T-cell (primary cell): Measurements from ENCODE around the gene FIBP. TPM values are rescaled to one million over a fixed set of nuclear protein-coding genes. Genes with fewer than 3 reads are reported as not detected.

ENCODE experiments used
- ATAC-seq, 4 experiments: fragments of 200-7000 bp in 3 of 4; fragments of 150-1000 bp in 1 of 4; cut with Tn5 transposase; replicated peaks in 1 of 4; 1 replicate in 3 of 4; 2 replicates in 1 of 4; pipeline ENCODE4 v1.10.0; 2021; ENCODE audit warnings: moderate library complexity in 3 of 4, mild to moderate bottlenecking in 2 of 4, moderate number of reproducible peaks in 1 of 4
- CTCF ChIA-PET, 2 donors: fragments of 300-600 bp; sonication (Branson Sonifier 250); formaldehyde crosslinking; loops; one replicate each; lab custom pipeline; 2022; ENCODE audit warnings: antibody characterized with exemption in 2 of 2; lab: Charles Lee
- POLR2A ChIA-PET, 2 donors: fragments of 300-600 bp; sonication (Branson Sonifier 250); formaldehyde crosslinking; loops; one replicate each; lab custom pipeline; 2022; ENCODE audit warnings: antibody characterized with exemption in 2 of 2; lab: Charles Lee
- DNase-seq, 35 experiments: peaks; one replicate each; pipeline versions ENCODE4 v3.0.0 to v3.0.0-alpha.2; 2013 to 2023
- H3K27ac ChIP-seq: one replicate; pipeline ENCODE4 v1.5.1; 2013; ENCODE audit warnings: low read length
- H3K27me3 ChIP-seq, 2 experiments: replicated peaks in 1 of 2; 1 replicate in 1 of 2; 2 replicates in 1 of 2; pipeline versions ENCODE4 v1.6.1 to v1.7.0; 2013; ENCODE audit warnings: low read length in 1 of 2, mixed read lengths in 1 of 2; ENCODE audit not compliant: control insufficient read depth in 2 of 2, insufficient read depth in 2 of 2; ENCODE audit errors: extremely low read depth in 1 of 2
- H3K36me3 ChIP-seq, 2 donors: 1 replicate in 1 of 2; 2 replicates in 1 of 2; pipeline versions ENCODE4 v1.6.1 to v1.7.0; 2013; ENCODE audit warnings: low read length in 1 of 2; ENCODE audit not compliant: control insufficient read depth in 2 of 2, insufficient read depth in 1 of 2; ENCODE audit errors: extremely low read depth in 1 of 2
- H3K4me1 ChIP-seq, 2 experiments: 1 replicate in 1 of 2; 2 replicates in 1 of 2; pipeline versions ENCODE4 v1.6.1 to v1.7.0; 2013; ENCODE audit warnings: low read length in 2 of 2, mixed read lengths in 1 of 2; ENCODE audit not compliant: insufficient read depth in 2 of 2, control insufficient read depth in 1 of 2; ENCODE audit errors: extremely low read depth in 1 of 2
- H3K4me3 ChIP-seq, 2 donors: 1 replicate in 1 of 2; 2 replicates in 1 of 2; pipeline versions ENCODE4 v1.5.1 to v1.7.0; 2013; ENCODE audit warnings: mild to moderate bottlenecking in 2 of 2, low read length in 1 of 2, moderate library complexity in 1 of 2; ENCODE audit not compliant: control insufficient read depth in 1 of 2; ENCODE audit errors: extremely low read depth in 1 of 2
- H3K9me3 ChIP-seq: 2 replicates; pipeline ENCODE4 v1.7.0; 2013
- H3K27ac Mint-ChIP-seq, 2 donors: one replicate each; pipeline ENCODE4 v1.8.0; 2020 to 2021; ENCODE audit warnings: mild to moderate bottlenecking in 2 of 2, mixed read lengths in 2 of 2
- H3K27me3 Mint-ChIP-seq, 2 donors: one replicate each; pipeline ENCODE4 v1.8.0; 2021 to 2022; ENCODE audit warnings: mixed read lengths in 2 of 2
- H3K36me3 Mint-ChIP-seq: one replicate; pipeline ENCODE4 v1.8.0; 2021; ENCODE audit warnings: mixed read lengths
- H3K4me1 Mint-ChIP-seq, 3 donors: one replicate each; pipeline ENCODE4 v1.8.0; 2020 to 2022; ENCODE audit warnings: mixed read lengths in 3 of 3, mild to moderate bottlenecking in 1 of 3
- H3K4me3 Mint-ChIP-seq, 3 donors: one replicate each; pipeline ENCODE4 v1.8.0; 2020 to 2022; ENCODE audit warnings: mild to moderate bottlenecking in 3 of 3, mixed read lengths in 3 of 3, moderate library complexity in 3 of 3
- H3K9me3 Mint-ChIP-seq, 3 donors: one replicate each; pipeline ENCODE4 v1.8.0; 2020 to 2022; ENCODE audit warnings: mixed read lengths in 3 of 3
- WGBS: methylation state at CpG from one replicate; pipeline ENCODE4 v1.1.5; 2013; ENCODE audit warnings: missing lambda C conversion rate; ENCODE audit not compliant: insufficient coverage; 5-methylcytosine and 5-hydroxymethylcytosine counted together
- total RNA-seq, 35 experiments: library from RNA in 6 of 35; stranded (reverse) in 6 of 35; fragments of 120-200 nt in 1 of 35; gene quantifications; one replicate each; pipeline versions ENCODE4 v1.2.1 to v1.2.4 and lab custom pipeline; 2013 to 2026

The FIBP gene
- total RNA-seq, 5 donors from 2014 or later (not counting 1 experiment from before 2014, with no cell fraction given) = 30.2 to 47.1 (median 39.2) TPM

GRCh38 chr11:65907878-65908277, 19.6 kb upstream of the FIBP start:
- Histone ChIP-seq H3K9me3 (no peaks in the 10 kb centered on the region), H3K36me3 (no peaks in the 10 kb centered on the region), H3K4me1 (peaks cover 0 to 8% of the 10 kb centered on the region in 2 experiments), H3K4me3 (no peak overlapping the region), H3K27ac (no peak overlapping the region), H3K27me3 (peaks cover 0 to 42% of the 10 kb centered on the region in 2 experiments)
- Mint-ChIP-seq H3K4me3 (no peak overlapping the region), H3K27me3 (peaks cover 1 to 4% of the 10 kb centered on the region in 2 donors), H3K4me1 (peaks cover 0 to 7% (median 6%) of the 10 kb centered on the region in 3 donors), H3K9me3 (no peaks in the 10 kb centered on the region), H3K36me3 (no peaks in the 10 kb centered on the region), H3K27ac (no peak overlapping the region)
- ChIA-PET POLR2A (no interaction called here), CTCF (no interaction called here)
- 89% methylated on average over 5 of the region's 6 CpGs for WGBS
- no peak for ATAC-seq
- DNase-seq = no peak

- Histone ChIP-seq H3K9me3 (no peaks in the 10 kb centered on the region), H3K36me3 (no peaks in the 10 kb centered on the region), H3K4me1 (peaks cover 0 to 9% of the 10 kb centered on the region in 2 experiments), H3K4me3 (no peak overlapping the region), H3K27me3 (peaks cover 0 to 41% of the 10 kb centered on the region in 2 experiments), H3K27ac (no peak overlapping the region)
- CTCF ChIA-PET = interaction anchor here (0.5 to 1.5 kb wide), 2 partner anchors 16 to 101 kb away, joined by 3 to 4 read pairs; partner anchors contain the start of gene CCDC85B (in 1 of the 2)
- Mint-ChIP-seq H3K27me3 (peaks cover 1 to 4% of the 10 kb centered on the region in 2 donors), H3K27ac (no peak overlapping the region), H3K4me3 (no peak overlapping the region), H3K9me3 (no peaks in the 10 kb centered on the region), H3K4me1 (peaks cover 0 to 10% (median 6%) of the 10 kb centered on the region in 3 donors), H3K36me3 (no peaks in the 10 kb centered on the region)
- ATAC-seq = no peak
- no peak for DNase-seq
- POLR2A ChIA-PET = interaction anchor here in 1 of 2 donors (0.5 kb wide), 1 partner anchor 311 kb away, joined by 3 read pairs; the partner anchor contains the start of gene KCNK7
- WGBS = 63% methylated on average over 1 of the region's 5 CpGs
Measured at GRCh38 chr11:65906602-65907001, 18.3 kb upstream of the FIBP start.

GRCh38 chr11:65903715-65904114, 15.4 kb upstream of the FIBP start:
- no peak overlapping the region for H3K27ac Mint-ChIP-seq

GRCh38 chr11:65903068-65903481, 14.8 kb upstream of the FIBP start:
- Mint-ChIP-seq H3K4me1 (peaks cover 5 to 14% (median 6%) of the 10 kb centered on the region in 3 donors), H3K36me3 (no peaks in the 10 kb centered on the region), H3K9me3 (no peaks in the 10 kb centered on the region), H3K4me3 (no peak overlapping the region), H3K27ac (no peak overlapping the region), H3K27me3 (peaks cover 0 to 4% of the 10 kb centered on the region in 2 donors)
- peaks cover 0 to 43% of the 10 kb centered on the region in 2 experiments for H3K27me3 ChIP-seq
- 13% methylated on average over 1 of the region's 5 CpGs for WGBS
- H3K4me1 ChIP-seq = peaks cover 7 to 29% of the 10 kb centered on the region in 2 experiments
- no peak overlapping the region for H3K4me3 ChIP-seq
- H3K36me3 ChIP-seq = no peaks in the 10 kb centered on the region
- H3K9me3 ChIP-seq = no peaks in the 10 kb centered on the region
- ChIA-PET POLR2A (interaction anchor here in 1 of 2 donors (0.5 kb wide), 1 partner anchor 1569 kb away, joined by 3 read pairs; no protein-coding TSS in a partner anchor), CTCF (no interaction called here)
- no peak overlapping the region for H3K27ac ChIP-seq
- ATAC-seq (no peak), DNase-seq (no peak)

More at GRCh38 chr11:65903715-65904114, 15.4 kb upstream of the FIBP start:
- Histone ChIP-seq H3K9me3 (no peaks in the 10 kb centered on the region), H3K27me3 (peaks cover 0 to 42% of the 10 kb centered on the region in 2 experiments), H3K36me3 (no peaks in the 10 kb centered on the region), H3K27ac (no peak overlapping the region), H3K4me1 (peaks cover 7 to 27% of the 10 kb centered on the region in 2 experiments), H3K4me3 (no peak overlapping the region)
- DNase-seq (no peak), ATAC-seq (no peak)
- Mint-ChIP-seq H3K4me3 (no peak overlapping the region), H3K36me3 (no peaks in the 10 kb centered on the region), H3K27me3 (peaks cover 0 to 3% of the 10 kb centered on the region in 2 donors), H3K4me1 (peaks cover 3 to 13% (median 5%) of the 10 kb centered on the region in 3 donors), H3K9me3 (no peaks in the 10 kb centered on the region)
- CTCF ChIA-PET = no interaction called here
- POLR2A ChIA-PET = no interaction called here
- 88% methylated on average over 8 of the region's 8 CpGs for WGBS

- Histone ChIP-seq H3K36me3 (no peaks in the 10 kb centered on the region), H3K27me3 (peaks cover 0 to 34% of the 10 kb centered on the region in 2 experiments), H3K4me1 (peaks cover 7 to 33% of the 10 kb centered on the region in 2 experiments), H3K27ac (peak overlapping the region; percentile 47), H3K9me3 (no peaks in the 10 kb centered on the region), H3K4me3 (peak overlapping the region in 1 of 2 donors; percentile 65)
- POLR2A ChIA-PET = interaction anchor here (0.5 to 1.8 kb wide), 6 partner anchors 9 to 395 kb away, joined by 3 to 13 read pairs (median 5); partner anchors contain the start of gene CCDC85B (in 1 of the 2)
- H3K27me3 Mint-ChIP-seq = peaks cover 0 to 3% of the 10 kb centered on the region in 2 donors
- CTCF ChIA-PET = interaction anchor here (0.6 to 2.6 kb wide), 4 partner anchors 9 to 481 kb away, joined by 4 to 22 read pairs (median 13); partner anchors contain the start of genes CCDC85B (in 1 of the 2) and FIBP (in 1 of the 2)
- DNase-seq (no peak), ATAC-seq (no peak)
- WGBS = no CpG with 5 or more reads among the region's 11 CpGs
- H3K4me3 Mint-ChIP-seq = peak overlapping the region; percentile 61 to 74 (median 64)
- H3K27ac Mint-ChIP-seq = peak overlapping the region in 1 of 2 donors; percentile 76
- H3K9me3 Mint-ChIP-seq = no peaks in the 10 kb centered on the region
- peaks cover 5 to 16% (median 6%) of the 10 kb centered on the region in 3 donors for H3K4me1 Mint-ChIP-seq
- H3K36me3 Mint-ChIP-seq = no peaks in the 10 kb centered on the region
Measured at GRCh38 chr11:65900899-65901180, 12.6 kb upstream of the FIBP start.

- Mint-ChIP-seq H3K36me3 (no peaks in the 10 kb centered on the region), H3K4me1 (peaks cover 5 to 19% (median 6%) of the 10 kb centered on the region in 3 donors), H3K4me3 (peak within 1 kb of the TSS; percentile 61 to 74 (median 64)), H3K9me3 (no peaks in the 10 kb centered on the region), H3K27me3 (peaks cover 0 to 3% of the 10 kb centered on the region in 2 donors), H3K27ac (peak within 1 kb of the TSS in 1 of 2 donors; percentile 76)
- ATAC-seq (peak; percentile 91 to 97 (median 94)), DNase-seq (peak; percentile 64 to 96 (median 89))
- ChIA-PET CTCF (interaction anchor here (0.6 to 2.6 kb wide), 4 partner anchors 9 to 480 kb away, joined by 4 to 22 read pairs (median 13); partner anchors contain the start of genes CCDC85B (in 1 of the 2) and FIBP (in 1 of the 2)), POLR2A (interaction anchor here (0.5 to 1.8 kb wide), 6 partner anchors 8 to 395 kb away, joined by 3 to 13 read pairs (median 5); partner anchors contain the start of gene CCDC85B (in 1 of the 2))
- Histone ChIP-seq H3K27ac (peak within 1 kb of the TSS; percentile 47), H3K4me3 (peak within 1 kb of the TSS; percentile 39 to 65), H3K9me3 (no peaks in the 10 kb centered on the region), H3K4me1 (peaks cover 7 to 33% of the 10 kb centered on the region in 2 experiments), H3K36me3 (no peaks in the 10 kb centered on the region), H3K27me3 (peaks cover 0 to 34% of the 10 kb centered on the region in 2 experiments)
- WGBS = under 1% methylated on average over 72 of the region's 80 CpGs
Measured at GRCh38 chr11:65900125-65900898, 12.0 kb upstream of the FIBP start, which contains the start of gene FOSL1. TSS of gene FOSL1 (minus strand) at chr11:65900388. CDS start at chr11:65900339, 49 bp downstream.
